NCI-H345 (cell line): Measurements from ENCODE around the gene MADD.

Experiments used
- DNase-seq: peaks from one replicate; lab custom pipeline; 2025; lab: John Stamatoyannopoulos, UW

Gene MADD

DNA sequence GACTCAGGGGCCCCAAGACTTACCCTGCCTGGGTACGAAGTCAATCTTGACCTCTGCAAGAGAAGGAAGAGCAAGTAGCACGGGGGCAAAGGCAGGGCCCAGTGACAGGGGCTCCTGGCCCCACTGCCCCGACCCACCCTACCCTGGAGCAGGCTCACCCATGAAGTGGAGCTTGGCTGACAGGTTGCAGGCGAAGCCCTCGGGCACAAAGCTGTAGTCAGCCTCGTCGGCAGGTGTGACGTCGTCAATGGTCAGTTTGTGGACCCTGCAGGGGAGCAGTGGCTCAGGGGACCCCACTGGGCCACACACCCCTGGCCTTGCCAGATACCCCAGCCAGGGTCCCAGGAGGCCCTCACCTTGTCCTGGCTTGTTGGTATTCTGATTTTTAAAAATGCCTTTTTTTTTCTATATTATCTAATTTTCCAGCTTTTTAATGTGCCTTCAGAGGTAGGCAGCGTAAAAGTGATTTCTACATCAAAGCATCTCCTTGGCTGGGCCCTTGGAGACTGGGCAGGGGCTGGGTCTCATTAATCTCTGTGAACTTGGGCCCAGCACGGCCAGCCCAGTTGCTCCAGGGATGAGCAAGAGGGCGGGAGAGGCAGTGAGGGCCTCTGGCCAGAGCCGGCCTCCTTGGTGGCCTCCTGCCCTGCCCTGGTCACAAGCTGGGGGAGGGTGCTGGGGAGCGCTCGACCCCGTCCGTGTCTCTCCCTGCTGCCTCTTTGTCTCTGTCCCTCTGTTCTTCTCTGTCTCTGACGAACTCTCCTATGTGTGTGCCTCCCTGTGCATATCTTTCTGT, 71.2 kb downstream of the MADD start:
- DNase-seq = no peak

DNA sequence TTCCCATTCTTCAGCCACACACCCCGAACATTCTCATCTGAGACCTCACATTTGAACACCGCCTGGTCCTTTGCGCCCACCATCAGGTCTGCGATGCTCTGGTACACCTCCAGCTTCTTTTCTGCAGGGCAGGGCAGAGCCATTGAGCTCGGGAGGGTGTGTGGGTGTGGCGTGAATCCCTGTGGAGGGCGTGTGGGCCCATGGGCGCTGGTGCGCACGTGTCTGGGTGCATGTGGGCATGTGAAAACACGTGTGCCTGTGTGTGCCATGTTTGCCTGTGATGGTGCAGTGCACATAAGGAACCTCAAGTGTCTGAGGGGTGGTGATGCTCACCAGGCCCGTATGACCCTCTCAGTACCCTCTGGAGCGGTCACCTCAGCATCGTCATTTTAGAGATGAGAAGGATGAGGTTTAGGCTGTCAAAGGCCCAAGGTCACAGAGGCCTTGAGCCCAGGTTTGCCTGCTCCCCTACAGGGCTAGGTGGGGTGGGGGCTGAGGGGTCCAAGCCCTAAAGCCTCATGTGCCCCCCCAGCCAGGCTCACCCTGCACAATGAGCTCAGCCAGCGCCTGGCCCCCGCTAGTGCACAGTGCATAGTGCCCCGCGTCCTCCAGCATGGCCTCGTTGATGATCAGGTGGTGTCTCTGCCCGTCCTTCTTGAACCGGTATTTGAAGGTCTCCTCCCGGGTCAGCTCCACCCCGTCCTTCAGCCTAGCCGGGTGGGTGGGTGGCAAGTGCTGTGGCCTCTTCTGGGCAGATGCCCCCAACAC, 72.3 kb downstream of the MADD start:
- no peak for DNase-seq

DNA sequence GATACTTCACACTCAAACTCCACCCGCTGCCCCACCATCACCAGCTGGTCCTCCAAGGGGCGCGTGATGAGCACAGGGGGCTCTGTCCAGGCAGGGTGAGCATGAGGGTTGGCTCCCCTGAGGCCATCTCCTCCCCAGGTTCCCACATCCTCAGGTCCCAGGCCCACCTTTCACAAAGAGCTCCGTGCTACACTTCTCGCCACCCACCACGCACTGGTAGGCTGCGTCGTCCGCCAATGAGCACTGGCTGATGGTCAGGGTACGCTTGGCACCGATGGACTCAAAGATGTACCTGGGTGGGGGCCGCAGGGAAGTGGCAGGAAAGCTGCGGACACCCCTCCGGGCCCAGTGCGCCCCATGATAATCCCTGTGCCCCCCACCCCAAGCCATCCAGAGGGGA, 72.9 kb downstream of the MADD start:
- no peak for DNase-seq

DNA sequence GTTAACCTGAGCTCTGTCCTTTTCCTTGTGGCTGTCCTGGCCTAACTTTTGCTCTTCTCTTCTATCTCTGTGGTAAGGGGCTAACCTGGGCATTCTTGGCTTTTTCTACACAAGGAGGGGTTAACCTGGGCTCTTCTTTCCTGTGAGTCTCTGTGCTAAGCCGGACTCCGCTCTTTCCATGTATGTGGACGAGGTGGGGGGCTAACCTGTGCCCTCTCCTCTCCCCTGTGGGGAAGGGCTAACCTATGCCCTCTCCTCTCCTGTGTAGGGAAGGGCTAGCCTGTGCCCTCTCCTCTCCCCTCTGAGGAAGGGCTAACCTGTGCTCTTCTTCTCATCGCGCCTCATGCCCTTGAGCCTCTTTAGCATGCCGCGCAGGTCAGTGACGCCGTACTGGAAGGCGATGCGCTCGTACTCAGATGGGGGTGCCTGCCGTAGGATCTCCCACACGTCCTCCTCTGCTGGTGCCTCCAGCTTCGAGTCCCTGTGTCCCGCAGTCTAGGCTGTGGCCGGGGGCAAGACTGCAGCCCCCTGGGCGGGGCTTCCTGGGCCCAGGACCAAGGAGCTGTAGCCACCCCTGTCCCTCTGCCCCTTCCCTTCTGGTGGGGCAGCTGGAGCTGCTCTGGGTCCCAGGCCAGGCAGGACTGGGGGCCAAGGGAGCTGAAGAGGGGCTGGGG, 76.1 kb downstream of the MADD start:
- no peak for DNase-seq

DNA sequence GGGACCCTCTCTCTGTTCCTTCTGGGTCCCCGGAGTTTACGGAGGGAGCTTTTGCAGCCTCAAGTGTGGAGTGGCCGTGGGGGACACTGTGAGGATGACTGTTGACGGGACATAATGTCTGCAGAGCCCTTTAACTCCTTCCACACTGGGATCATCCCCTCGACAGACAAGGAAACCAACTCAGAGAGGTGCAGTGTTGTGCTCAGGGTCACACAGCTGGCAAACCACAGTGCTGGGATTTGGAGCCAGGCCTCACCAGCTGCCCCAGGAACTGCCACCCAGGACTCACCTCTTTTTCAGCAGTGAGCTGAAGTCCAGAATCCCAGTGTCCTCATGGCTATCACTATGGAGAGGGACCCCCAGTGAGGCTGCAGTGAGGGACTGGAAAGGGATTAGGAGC, 77.2 kb downstream of the MADD start:
- no peak for DNase-seq

DNA sequence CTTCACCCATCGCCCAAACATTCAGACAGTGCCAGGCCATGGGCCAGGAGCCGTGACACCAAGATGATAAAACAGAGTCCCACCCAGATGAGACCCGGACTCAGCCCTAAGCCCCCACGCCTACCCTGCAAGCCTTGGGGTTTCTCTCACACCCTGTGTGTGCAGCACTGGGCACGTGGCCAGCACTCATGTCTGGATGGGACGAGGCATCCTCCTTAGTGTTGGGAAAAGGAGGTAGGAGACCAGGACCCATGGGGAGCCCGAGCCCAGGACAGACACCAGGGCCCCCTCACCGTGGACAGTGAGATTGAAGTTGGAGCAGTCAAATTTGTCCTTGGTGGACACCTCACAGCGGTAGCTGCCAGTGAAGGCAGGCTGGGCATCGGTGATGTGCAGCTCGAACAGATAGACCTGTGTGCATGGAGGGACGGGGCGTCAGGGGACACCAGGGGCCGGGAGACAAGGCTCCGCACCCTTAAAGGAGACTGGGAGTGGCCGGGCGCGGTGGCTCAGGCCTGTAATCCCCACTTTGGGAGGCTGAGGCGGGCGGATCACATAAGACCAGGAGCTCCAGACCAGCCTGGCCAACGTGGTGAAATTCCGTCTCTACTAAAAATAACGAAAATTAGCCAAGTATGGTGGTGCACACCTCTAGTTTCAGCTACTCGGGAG, 78.3 kb downstream of the MADD start:
- DNase-seq = no peak

DNA sequence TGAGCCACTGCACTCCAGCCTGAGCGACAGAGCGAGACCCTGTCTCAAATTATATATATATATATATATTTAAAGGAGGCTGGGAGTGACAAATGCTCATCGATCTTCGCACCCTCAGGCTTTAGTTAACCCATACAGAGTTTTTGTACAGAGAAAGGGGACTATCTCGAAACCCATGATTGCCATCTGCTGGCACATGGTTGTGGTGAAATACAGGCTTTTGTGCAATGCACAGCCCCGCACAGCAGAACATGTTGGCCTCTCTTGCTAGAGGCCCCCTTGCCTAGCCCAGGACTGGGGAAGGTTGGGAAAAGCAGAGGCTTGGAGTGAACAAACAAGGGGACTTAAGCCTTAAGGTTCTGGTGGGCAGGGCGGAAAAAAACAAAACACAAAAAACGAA, 78.9 kb downstream of the MADD start:
- peak; percentile 10 for DNase-seq

DNA sequence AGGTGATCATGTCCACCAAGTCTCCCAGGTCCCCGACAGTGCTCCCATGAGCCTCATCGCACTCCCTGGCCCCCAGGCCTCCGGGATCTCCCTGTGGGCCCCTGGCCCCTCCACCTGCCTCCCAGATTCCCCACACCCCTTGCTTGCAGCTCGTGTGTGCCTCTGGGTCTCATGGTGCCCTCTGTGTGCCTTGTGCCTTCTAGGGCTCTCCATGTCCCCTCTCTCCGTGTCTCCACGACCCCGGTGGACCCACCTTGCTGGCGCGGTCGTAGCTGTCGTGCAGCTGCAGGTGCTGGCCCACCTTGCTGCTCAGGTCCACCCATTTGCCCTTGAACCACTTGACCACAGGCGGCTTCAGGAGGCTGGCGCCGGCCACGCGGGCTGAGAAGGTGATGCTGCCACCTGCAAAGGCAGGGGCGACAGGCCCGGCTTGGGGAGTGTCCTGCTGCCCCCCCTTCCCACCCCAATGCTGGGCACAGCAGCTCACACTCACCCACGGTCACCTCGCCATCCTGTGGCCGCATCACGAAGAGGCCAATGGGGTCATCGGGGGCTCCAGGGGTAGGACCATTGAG, 79.7 kb downstream of the MADD start:
- no peak for DNase-seq

DNA sequence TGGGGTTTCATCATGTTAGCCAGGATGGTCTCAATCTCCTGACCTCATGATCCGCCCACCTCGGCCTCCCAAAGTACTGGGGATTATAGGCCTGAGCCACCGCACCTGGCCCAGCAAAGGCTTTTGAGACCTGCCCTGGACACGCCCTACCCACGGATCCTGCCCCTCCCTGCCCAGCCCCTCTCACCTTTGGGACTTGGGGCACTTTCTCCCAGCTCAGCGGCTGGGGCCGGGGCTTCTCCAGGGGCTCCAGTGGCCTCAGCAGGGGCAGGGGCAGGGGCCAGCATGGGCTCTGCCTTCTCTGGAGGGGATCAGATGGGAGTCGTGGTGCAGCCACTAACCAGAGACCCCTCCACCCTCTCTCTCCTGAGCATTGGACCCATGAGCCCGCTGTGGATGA, 80.4 kb downstream of the MADD start:
- DNase-seq = no peak

DNA sequence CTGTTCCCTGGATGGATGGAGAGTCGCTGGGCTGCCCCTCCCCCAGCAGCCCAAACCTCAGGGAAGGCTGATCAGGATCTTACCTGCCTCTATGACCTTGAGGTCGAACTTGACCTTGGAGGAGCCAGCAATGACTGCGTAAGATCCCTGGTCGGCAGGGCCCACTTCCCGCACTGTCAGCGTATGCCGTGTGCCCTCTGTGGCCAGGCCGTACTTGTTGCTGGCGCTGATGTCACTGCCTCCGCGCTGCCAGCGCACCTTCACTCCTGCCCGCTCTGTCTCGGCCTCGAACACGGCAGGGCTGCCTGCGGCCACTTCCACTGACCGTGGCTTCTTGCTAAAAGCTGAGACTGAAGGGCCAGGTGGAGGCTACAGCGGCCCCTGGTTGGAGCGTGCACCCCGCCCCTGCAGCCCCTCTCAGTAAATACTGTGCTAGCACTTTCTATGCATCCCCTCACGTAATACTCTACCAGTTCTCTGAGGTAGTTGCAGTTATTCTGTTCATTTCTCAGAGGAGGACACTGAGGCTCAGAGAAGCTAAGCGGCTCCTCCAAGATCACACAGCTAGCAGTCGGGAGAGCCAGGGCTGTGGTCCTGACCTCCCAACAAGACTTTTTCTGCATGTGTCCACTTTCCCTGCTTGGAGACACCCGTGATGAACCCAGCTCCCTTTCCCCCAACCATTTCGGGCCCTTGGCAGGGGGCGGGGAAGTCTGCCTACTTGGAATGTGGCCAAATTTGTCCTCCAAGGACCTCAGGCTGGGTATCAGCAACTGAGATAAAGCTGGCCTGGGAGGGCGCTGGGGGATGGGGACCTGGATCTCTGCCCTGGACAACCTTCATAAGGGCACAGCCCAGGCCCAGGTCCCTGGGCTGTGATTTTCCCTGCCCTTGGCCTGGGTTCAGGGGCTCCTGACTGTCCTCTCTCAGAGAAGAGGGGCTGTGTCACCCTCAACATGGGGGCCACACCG, 81.5 kb downstream of the MADD start:
- DNase-seq = no peak

DNA sequence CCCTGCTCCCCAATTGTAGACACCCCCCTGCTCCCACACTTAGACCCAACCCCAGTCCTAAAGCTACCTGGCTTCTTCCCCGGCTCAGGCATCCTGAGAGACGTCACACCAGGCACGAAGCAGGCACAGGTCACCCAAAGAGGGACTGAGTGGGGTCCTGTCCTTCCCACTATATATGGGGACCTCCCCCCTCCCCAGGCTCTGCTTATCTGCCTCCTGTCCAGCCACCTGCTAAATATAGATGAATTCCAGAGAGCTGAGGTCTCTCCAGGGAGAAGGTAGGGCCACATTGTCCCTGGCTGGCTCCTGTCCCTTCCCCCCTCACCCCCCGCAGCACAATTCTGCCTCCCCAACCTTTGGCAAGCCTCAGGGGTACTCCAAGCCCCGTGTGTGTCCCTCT, 82.6 kb downstream of the MADD start, which contains the start of gene MYBPC3:
Gene MYBPC3 (minus strand): TSS at position 147 of the 400 bp plus-strand sequence. CDS start 55 bp downstream, at position 92.
- no peak for DNase-seq

DNA sequence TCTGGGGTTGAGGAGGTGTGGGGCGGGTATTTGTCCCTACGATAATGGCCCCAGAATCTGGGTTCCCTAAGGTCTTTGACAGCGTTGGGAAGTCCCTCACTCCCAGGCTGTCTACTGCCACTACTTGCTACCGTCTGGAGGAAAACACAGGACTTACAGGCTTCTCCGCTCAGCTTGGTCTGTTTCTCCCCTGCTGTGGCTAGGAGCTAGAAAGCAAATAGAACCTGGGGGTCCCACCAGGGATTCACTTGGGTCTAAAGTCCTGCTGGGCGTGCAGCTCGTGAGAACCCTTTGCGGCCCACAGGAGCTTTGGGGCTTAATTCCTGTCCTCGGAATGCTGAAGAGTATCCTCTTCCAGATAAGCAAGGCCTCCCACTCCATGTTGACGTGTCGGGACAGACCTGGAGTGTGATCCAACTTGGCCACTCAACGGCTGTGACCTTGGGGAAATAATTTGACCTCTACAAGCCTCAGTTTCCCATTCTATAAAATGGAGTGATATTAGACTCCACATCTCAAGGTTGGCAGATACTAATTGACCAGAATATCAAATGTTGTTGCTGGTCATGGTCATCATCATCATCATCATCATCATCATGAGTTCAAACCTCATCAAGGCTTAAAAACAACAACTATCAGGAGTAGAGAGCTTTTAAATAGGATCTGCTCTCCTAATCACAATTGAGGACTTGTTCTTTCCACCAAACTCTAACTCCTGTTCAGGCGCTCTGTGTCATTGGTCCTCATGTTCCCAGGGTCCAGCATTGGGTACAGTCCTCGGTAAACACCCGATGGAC, 84.2 kb downstream of the MADD start:
- DNase-seq = no peak

DNA sequence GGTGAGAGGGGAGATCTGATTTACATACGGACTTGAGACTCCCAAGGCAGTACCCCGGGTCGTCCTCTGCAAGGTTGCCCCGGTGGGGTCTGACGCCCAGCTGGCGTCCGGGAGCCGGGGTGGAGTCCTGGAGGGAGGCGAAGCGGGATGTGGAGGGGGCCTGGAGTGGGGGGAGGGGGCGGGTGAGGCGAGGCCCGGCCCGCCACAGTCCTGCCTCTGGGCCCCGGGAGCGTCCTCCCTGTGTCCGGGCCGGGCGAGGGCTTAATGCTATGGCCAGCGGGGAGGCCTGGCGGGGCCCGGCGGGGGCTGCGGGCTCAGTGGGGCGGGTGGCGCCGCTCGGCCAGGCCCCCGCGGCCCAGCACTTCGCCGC, 85.0 kb downstream of the MADD start:
- no peak for DNase-seq

DNA sequence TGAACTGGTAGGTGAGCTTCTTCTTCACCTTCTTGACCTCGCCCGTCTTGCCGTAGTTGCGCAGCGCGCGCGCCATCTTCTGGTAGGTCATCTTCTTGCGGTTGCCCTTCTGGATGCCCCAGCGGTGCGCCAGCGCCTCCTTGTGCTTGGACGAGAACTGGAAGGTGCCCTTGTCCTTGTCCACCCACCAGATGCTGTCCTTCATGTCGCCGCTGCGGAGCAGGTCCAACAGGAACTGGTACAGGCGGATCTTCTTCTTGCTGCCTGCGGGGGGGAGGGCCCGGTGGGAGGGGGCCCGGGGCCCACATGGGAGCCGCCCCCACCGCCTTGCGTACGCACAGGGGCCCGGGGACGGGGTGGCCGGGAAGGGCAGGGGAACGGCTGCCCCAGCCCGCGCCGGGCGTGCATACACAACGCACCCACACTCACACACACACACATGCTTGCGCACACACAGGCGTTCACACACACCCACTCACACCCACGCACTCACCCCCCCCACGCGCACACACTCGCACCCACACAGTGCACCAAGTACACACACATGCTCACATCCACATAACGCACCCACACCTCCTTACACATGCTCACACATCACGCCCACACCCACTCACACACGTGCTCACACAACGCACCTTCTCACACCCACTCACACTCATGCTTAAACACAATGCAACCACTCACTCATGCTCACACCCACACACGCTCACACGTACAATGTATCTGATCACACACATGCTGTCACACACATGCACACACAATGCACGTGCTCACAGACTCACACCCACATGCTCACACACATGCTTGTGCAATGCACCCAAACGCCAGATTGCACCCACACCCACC, 85.6 kb downstream of the MADD start:
- DNase-seq = peak; percentile 87

DNA sequence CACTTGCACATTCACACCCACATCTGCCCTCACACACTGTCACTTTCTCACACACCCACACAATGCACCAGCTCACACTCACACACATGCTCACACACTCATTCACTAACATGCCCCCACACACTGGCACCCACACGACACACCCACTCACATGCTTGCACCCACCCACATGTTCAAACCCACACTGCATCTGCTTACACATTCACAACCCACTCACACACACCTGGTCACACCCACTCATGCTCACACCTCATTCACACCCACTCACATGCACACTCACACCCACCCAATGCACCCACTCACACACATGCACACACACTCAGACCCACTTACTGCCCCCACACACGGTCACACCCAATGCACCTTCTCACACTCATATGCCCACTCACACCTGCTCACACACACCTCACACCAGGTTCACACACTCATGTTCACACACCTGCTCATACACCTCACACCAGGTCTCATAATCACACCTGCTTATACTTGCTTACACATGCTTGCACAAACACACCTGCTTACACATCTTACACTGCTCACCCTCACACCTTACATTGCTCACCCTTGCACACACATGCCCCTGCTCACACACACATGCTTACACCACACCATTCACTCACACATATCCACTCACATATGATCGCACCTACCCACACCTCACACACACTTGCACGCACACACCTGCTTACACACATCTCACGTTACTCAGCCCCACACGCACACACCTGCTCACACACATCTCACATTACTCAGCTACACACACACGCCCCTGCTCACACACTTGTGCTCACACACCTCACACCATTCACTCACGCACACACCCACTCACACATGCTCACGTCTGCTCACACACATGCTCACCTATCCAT, 86.4 kb downstream of the MADD start:
- no peak for DNase-seq

DNA sequence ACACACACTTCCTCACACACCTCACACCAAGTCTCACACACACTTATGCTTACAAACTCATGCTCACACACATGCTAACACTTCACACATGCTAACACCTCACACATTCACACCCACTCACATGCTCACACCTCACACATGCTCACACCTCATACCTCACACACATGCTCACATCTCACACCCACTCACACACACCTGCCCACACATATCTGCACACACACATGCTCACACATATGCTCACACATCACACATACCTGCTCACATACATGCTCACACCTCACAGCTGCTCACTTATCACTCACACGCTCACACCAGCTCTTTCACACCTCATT, 87.0 kb downstream of the MADD start:
- no peak for DNase-seq

DNA sequence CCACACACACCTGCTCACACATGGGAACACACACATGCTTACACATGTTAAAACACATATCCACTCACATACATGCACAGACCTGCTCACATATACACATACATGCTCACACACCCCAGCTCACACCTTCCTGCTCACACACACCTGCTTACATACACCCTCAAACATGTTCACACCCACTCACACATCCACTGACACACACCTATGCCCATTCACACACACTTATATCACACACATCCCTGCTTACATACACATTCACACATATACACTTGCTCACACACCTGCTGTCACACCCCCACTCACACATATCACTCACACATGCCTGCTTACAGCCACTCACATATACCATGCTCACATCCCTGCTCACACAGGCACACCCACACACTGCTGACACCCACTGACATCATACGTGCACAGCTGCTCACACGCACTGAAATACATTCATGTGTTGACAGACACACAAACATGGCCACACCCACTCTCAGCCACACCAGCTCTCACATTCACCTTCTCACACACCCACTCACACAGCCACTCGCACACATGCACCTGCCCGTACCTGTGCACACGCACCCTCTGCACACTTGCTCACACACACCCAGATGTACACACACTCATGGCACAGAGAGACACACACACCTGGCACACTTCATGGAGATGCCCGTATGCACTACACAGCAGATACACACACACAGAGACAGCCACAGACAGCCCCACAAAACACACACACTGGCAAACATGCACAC, 88.2 kb downstream of the MADD start:
- no peak for DNase-seq

DNA sequence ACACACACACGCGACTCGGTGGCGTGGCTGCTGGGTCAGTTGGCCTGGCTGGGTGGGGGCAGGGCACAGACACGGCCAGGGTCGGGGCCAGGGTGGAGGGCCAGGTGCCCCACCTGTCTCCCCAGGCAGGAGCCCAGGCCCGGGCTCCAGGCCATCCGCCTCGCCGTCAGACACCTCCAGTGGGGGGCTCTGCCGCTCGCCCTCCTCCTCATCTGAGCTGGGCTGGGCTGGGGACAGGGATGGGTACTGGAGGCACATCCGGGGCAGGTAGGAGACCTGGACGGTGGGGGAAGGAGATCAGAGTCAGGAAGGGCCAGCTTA, 88.8 kb downstream of the MADD start:
- no peak for DNase-seq
